Choroid plexus epithelial cell (primary cell): ENCODE measurements around the gene SEC14L2.

Experiments used
- DNase-seq: peaks from one replicate; pipeline ENCODE4 v3.0.0-alpha.2; 2010; ENCODE audit warnings: low read depth
- H3K4me3 ChIP-seq: 2 replicates; pipeline ENCODE4 v1.5.1; 2011; ENCODE audit warnings: low read depth, mild to moderate bottlenecking, control low read depth, low read length, moderate library complexity
- CTCF ChIP-seq: conservative IDR thresholded peaks from 2 replicates; pipeline ENCODE4 v1.5.1; 2011; ENCODE audit warnings: low read depth, mild to moderate bottlenecking, control low read depth, inconsistent platforms, low read length, moderate library complexity

SEC14L2 gene

GRCh38 chr22:30375312-30375849, 21.4 kb upstream of the SEC14L2 start:
- no peak for TF ChIP-seq CTCF
- no peak overlapping the region for H3K4me3 ChIP-seq
- DNase-seq: no peak

- DNase-seq: no peak
- no peak overlapping the region for H3K4me3 ChIP-seq
- TF ChIP-seq CTCF: no peak
These were observed 16.8 kb upstream of the SEC14L2 start for GRCh38 chr22:30380011-30380410.

- no peak for DNase-seq
- H3K4me3 ChIP-seq: no peak overlapping the region
- TF ChIP-seq CTCF: no peak
These were observed 15.6 kb upstream of the SEC14L2 start for GRCh38 chr22:30381264-30381663.

GRCh38 chr22:30382340-30382739, 14.5 kb upstream of the SEC14L2 start:
- DNase-seq: no peak
- TF ChIP-seq CTCF: no peak
- H3K4me3 ChIP-seq: no peak overlapping the region

- no peak for TF ChIP-seq CTCF
- no peak for DNase-seq
- H3K4me3 ChIP-seq: no peak overlapping the region
These were observed 13.8 kb upstream of the SEC14L2 start for GRCh38 chr22:30383061-30383460.

GRCh38 chr22:30385942-30386341, 10.9 kb upstream of the SEC14L2 start:
- no peak for DNase-seq
- H3K4me3 ChIP-seq: peak overlapping the region; percentile 5
- TF ChIP-seq CTCF: no peak

GRCh38 chr22:30386608-30386959, 10.2 kb upstream of the SEC14L2 start:
- no peak for TF ChIP-seq CTCF
- H3K4me3 ChIP-seq: peak overlapping the region; percentile 74
- DNase-seq: no peak
